ENCODE data around the gene B4GALNT3. TPM values are rescaled to one million over a fixed set of nuclear protein-coding genes. Genes with fewer than 3 reads are reported as not detected.

The B4GALNT3 gene
- total RNA-seq, 4 donors from 2014 or later: 9.1 to 30.3 (median 12.5) TPM

DNA sequence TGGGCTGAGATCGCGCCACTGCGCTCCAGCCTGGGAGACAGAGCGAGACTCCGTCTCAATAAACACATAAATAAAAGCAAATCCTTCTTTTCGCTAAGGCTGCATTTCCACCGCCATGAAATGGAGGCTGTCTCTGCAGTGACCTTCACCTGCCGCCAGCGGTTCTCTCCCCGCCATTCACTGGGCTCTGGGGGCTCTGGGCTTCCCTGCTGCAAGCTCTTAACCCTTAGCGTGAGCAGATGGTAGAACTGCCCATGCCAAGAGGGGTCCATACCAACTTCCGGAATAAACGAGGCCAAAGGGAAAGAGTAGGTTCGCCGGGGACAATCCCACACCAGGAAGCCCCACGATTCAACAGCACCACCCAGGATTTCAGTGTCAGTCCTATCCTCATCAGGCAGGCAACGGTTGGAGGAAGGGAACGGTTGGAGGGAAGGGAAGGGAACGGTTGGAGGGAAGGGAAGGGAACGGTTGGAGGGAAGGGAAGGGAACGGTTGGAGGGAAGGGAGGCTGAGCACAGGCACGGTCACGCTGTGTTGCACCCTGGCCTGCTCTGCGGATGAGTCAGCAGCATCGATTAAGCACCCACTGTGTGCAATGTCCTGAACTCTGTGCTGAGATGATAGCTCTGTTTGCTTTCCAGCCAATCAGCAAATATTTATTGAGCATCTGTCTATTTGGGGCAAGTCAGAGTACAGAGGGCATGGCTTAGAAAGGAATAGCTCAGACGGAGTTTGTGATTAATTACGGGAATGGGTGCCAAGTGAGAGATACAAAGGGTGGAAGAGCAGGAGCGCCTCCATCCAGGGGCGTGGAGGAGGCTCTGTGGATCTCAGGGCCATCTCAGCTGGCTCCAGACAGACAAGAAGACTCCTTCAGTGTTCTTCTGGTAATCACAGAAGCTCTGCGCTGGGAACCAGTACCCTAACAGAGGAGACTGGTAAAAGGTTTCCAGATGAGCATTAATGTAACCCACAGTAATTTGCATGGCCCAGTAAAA is 125.6 kb downstream of the B4GALNT3 start:
- DNase-seq: peak in 2 of 3 donors; percentile 28 to 43
- Histone ChIP-seq H3K27ac (no peak overlapping the region), H3K4me3 (no peak overlapping the region), H3K9me3 (no peaks in the 10 kb centered on the region), H3K36me3 (no peaks in the 10 kb centered on the region), H3K27me3 (no peaks in the 10 kb centered on the region), H3K4me1 (no peaks in the 10 kb centered on the region)
- TF ChIP-seq, protein P1, sequence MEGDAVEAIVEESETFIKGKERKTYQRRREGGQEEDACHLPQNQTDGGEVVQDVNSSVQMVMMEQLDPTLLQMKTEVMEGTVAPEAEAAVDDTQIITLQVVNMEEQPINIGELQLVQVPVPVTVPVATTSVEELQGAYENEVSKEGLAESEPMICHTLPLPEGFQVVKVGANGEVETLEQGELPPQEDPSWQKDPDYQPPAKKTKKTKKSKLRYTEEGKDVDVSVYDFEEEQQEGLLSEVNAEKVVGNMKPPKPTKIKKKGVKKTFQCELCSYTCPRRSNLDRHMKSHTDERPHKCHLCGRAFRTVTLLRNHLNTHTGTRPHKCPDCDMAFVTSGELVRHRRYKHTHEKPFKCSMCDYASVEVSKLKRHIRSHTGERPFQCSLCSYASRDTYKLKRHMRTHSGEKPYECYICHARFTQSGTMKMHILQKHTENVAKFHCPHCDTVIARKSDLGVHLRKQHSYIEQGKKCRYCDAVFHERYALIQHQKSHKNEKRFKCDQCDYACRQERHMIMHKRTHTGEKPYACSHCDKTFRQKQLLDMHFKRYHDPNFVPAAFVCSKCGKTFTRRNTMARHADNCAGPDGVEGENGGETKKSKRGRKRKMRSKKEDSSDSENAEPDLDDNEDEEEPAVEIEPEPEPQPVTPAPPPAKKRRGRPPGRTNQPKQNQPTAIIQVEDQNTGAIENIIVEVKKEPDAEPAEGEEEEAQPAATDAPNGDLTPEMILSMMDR (IDR thresholded peaks at IDR 0.05): no peak
- TF ChIP-seq POLR2A (IDR thresholded peaks at IDR 0.05): no peak

DNA sequence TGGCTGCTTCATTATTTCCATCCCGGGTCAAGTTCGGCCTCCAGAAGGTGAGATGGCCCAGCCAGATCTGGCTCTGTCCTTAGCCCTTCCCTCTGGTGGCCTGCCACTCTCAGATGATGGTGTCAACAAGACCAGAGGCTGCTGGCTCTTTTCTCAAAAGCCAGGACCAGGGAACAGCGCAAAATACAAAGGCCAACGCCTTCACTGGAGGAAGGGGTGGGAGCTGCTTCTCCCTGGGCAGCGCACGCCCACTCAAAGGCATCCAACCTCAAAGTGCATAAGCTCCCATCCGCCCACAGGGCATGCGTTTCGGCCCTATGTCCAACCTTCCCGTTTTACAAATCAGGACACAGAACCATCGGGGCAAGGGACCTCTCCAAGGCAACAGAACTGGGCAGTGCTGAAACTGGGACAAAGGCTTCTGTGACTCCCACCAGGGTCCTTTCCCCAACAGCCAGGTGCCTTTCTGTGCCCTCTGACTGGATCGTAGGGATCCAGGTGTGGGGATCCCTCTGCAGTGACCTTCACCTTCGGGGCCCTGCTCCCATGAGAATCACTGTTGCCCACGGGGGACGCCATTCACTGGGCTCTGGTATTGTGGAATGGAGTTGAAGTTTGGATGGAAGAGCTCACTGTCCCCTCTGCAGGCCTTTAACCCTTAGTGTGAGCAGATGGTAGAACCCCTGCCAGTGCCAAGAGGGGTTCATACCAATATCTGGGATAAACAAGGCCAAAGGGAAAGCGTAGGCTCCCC is 126.8 kb downstream of the B4GALNT3 start:
- Histone ChIP-seq H3K27ac (no peak overlapping the region), H3K9me3 (no peaks in the 10 kb centered on the region), H3K36me3 (no peaks in the 10 kb centered on the region), H3K4me1 (no peaks in the 10 kb centered on the region), H3K27me3 (no peaks in the 10 kb centered on the region), H3K4me3 (no peak overlapping the region)
- DNase-seq: peak in 2 of 3 donors; percentile 23 to 30
- TF ChIP-seq POLR2A (IDR thresholded peaks at IDR 0.05): no peak
- TF ChIP-seq, protein P1 (IDR thresholded peaks at IDR 0.05): no peak

DNA sequence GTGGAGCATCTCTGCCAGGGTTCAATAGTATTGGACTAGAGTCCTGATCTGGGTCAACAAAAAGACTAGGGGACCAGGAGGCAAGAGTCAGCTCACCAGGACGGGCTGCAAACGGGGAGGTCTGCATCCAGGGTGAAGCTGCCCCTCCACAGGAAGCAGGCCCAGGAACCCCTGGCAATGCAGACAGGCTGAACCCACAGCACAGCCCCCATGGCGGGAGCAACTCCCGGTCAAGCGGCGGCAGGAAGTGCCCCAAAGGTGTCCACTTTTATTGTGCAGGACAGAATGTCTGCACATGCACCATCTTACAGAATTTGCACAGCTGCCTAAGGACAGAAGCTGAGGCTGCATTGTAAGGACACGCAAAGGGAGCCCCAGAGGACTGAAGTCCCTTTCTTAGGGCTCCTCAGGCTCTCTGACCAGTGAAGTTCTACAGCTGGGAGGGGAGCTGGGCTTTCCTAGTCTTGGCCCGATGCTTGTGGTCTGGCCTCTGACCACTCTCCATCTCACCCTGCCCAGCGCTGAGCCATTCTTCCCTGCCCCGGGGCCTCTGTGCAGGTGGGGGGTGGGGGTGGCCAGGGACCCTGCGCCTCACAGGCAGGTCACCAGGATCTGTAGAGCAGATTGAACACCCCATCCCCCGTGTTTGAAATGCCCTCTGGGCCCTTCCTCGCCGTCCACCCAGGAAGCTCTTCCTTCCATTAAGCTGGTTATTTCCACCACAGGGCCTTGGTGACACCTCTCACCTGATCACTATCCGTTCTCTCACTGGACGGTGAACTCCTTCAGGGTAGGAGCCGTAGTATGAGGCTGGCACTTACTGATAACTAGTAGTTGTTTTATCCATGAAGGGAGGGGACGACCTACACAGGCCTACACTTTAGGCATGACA is 127.6 kb downstream of the B4GALNT3 start:
- TF ChIP-seq POLR2A (IDR thresholded peaks at IDR 0.05): no peak
- TF ChIP-seq, protein P1 (IDR thresholded peaks at IDR 0.05): no peak
- no peaks in the 10 kb centered on the region for H3K9me3 ChIP-seq
- no peaks in the 10 kb centered on the region for H3K4me1 ChIP-seq
- DNase-seq: peak in 2 of 3 donors; percentile 21 to 24
- H3K27me3 ChIP-seq: no peaks in the 10 kb centered on the region
- no peaks in the 10 kb centered on the region for H3K36me3 ChIP-seq
- no peak overlapping the region for H3K27ac ChIP-seq
- H3K4me3 ChIP-seq: no peak overlapping the region

DNA sequence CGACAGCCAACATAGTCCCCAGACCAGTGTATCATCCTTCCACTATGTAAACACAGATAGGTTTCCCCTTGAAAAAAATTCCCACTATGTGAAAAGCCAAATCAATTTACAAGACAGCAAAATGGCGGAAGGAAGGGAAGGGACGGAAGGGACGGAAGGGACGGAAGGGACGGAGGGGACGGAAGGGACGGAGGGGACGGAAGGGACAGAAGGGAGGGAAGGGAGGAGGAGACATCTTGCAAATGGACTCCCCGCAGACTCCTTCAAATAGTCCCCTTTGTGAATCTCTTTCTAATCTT is 128.2 kb downstream of the B4GALNT3 start:
- DNase-seq: no peak
- Histone ChIP-seq H3K36me3 (no peaks in the 10 kb centered on the region), H3K4me1 (no peaks in the 10 kb centered on the region), H3K4me3 (no peak overlapping the region), H3K9me3 (no peaks in the 10 kb centered on the region), H3K27ac (no peak overlapping the region), H3K27me3 (no peaks in the 10 kb centered on the region)
- TF ChIP-seq POLR2A (IDR thresholded peaks at IDR 0.05): no peak
- TF ChIP-seq, protein P1 (IDR thresholded peaks at IDR 0.05): no peak

DNA sequence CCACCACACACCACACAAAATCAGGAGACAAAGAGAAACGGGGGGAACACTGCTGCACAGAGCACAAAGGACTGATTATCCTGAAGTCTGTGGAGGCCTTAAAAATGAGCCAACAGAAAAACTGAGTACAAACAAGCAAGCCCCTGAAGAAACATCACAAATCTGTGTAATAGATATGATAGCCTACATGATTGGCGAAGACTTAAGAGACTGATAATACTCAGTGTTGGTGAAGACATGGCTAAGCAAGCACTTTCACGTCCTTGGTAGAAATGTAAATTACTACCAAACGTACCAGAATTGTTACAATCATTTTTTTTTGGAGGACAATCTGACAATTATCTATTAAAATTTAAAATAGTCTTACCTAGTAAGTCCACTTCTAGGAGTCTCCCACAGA is 128.9 kb downstream of the B4GALNT3 start:
- Histone ChIP-seq H3K9me3 (no peaks in the 10 kb centered on the region), H3K27ac (no peak overlapping the region), H3K4me1 (no peaks in the 10 kb centered on the region), H3K27me3 (no peaks in the 10 kb centered on the region), H3K36me3 (no peaks in the 10 kb centered on the region), H3K4me3 (no peak overlapping the region)
- TF ChIP-seq POLR2A (IDR thresholded peaks at IDR 0.05): no peak
- TF ChIP-seq, protein P1 (IDR thresholded peaks at IDR 0.05): no peak
- DNase-seq: no peak
